Karpas-422 (cell line): ENCODE measurements around the gene MUC6. TPM values are rescaled to one million over a fixed set of nuclear protein-coding genes. Genes with fewer than 3 reads are reported as not detected.

ENCODE experiments used
- DNase-seq: peaks from one replicate; pipeline ENCODE4 v3.0.0-alpha.2; 2015
- H2AFZ ChIP-seq: fragments of 200-600 bp; sonication (generic); 2 replicates; pipeline ENCODE4 v1.6.1; 2014; ENCODE audit warnings: antibody characterized with exemption, low read length, mixed read lengths
- H3K27ac ChIP-seq: fragments of 200-600 bp; sonication (generic); 2 replicates; pipeline ENCODE4 v1.5.1; 2014; ENCODE audit warnings: mild to moderate bottlenecking, low read length, moderate library complexity
- H3K27me3 ChIP-seq: fragments of 200-600 bp; sonication (generic); 2 replicates; pipeline ENCODE4 v1.6.1; 2014; ENCODE audit warnings: low read length, mixed read lengths
- H3K36me3 ChIP-seq: fragments of 200-600 bp; sonication (generic); 2 replicates; pipeline ENCODE4 v1.6.1; 2014; ENCODE audit warnings: low read length, mixed read lengths; ENCODE audit not compliant: insufficient read depth
- H3K4me1 ChIP-seq: fragments of 200-600 bp; sonication (generic); 2 replicates; pipeline ENCODE4 v1.6.1; 2014; ENCODE audit warnings: mild to moderate bottlenecking, low read length, mixed read lengths
- H3K4me2 ChIP-seq: fragments of 200-600 bp; sonication (generic); 2 replicates; pipeline ENCODE4 v1.6.1; 2014; ENCODE audit warnings: low read length, low read depth, mild to moderate bottlenecking; ENCODE audit not compliant: poor library complexity, severe bottlenecking
- H3K4me3 ChIP-seq: fragments of 200-600 bp; sonication (generic); 2 replicates; pipeline ENCODE4 v1.5.1; 2014; ENCODE audit warnings: mild to moderate bottlenecking, antibody characterized with exemption, low read length, mixed read lengths
- H3K79me2 ChIP-seq: fragments of 200-600 bp; sonication (generic); 2 replicates; pipeline ENCODE4 v1.6.1; 2014; ENCODE audit warnings: mild to moderate bottlenecking, low read length, mixed read lengths
- H3K9ac ChIP-seq: fragments of 200-600 bp; sonication (generic); 2 replicates; pipeline ENCODE4 v1.6.0; 2014; ENCODE audit warnings: low read length
- H3K9me2 ChIP-seq: fragments of 200-600 bp; sonication (generic), shearing (Covaris generic); replicated peaks from 2 replicates; pipeline ENCODE4 v1.6.0; 2014; ENCODE audit warnings: mild to moderate bottlenecking, low read length, moderate library complexity; ENCODE audit not compliant: insufficient read depth
- H3K9me3 ChIP-seq: fragments of 300-700, 200-600 bp; sonication (generic); 2 replicates; pipeline ENCODE4 v1.6.1; 2014; ENCODE audit warnings: low read length, mixed read lengths
- H4K20me1 ChIP-seq: fragments of 200-600 bp; sonication (generic); 2 replicates; pipeline ENCODE4 v1.6.1; 2014; ENCODE audit warnings: mild to moderate bottlenecking, antibody characterized with exemption, low read length, low read depth; ENCODE audit not compliant: insufficient read depth
- total RNA-seq: library from RNA; depleted of rRNA; stranded (reverse); fragments of >200 nt; shearing (Covaris generic); gene quantifications from 2 replicates; pipeline ENCODE4 v1.2.3, GENCODE V29; 2014; ENCODE audit warnings: low replicate concordance

MUC6 gene
- total RNA-seq, 1 experiment from 2014 or later: not detected

DNA sequence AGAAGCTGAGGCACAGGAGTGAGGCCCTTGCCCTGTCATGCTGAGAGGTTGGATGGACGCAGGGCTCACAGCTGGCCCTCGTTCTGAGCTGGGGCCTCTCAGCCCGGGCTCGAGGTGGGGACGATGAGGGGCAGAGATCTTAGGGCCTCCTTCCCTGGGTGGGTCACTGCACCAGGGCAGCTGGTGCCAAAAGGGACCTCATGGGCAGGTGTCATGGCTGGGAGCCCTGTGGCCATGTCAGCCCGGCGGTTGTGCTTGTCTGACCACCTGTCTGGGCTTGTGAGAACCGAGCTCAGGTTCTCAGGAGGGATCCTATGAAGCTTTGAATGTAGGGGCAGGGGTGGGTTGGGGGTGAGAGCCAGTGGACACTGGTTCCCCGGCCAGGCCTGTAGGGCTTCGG lies 1.8 kb upstream of the MUC6 start:
- H3K9me3 ChIP-seq: no peaks in the 10 kb centered on the region
- no peaks in the 10 kb centered on the region for H3K79me2 ChIP-seq
- H3K4me2 ChIP-seq: no peak overlapping the region
- H3K9me2 ChIP-seq: no peaks in the 10 kb centered on the region
- no peak for DNase-seq
- H3K27me3 ChIP-seq: no peaks in the 10 kb centered on the region
- no peaks in the 10 kb centered on the region for H3K4me1 ChIP-seq
- no peak overlapping the region for H3K9ac ChIP-seq
- H3K27ac ChIP-seq: no peak overlapping the region
- 0 out of 2 replicates have a peak, but pooled peaks cover 3% of the 10 kb centered on the region for H4K20me1 ChIP-seq
- no peak overlapping the region for H3K4me3 ChIP-seq
- H2AFZ ChIP-seq: no peak overlapping the region
- no peaks in the 10 kb centered on the region for H3K36me3 ChIP-seq

DNA sequence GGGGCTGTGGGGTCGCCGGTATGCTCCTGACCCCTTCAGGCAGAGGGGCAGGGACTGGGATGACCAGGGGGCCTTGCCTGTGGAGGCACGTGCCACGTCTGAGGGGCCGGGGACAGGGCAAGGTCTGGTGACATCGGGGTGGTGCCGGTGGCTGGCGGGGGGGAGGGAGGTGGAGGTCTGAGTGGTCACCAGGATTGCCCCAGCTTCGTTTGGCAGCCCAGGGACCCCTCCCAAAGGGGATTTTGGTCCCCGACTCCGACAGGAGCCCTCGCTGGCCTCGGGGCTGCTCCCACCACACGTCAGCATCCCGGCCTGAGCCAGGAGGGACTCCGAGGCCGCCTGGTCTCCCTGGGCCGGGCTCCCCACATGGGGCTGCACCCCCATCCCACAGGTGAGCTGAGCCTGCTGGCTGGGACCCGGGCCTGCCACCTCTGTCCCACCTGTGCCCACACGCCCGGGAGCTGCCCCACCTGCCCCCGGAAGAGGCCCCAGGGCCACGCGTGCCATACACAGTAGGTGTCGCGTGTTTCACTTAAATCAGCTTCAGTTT lies 1.1 kb upstream of the MUC6 start:
- H3K36me3 ChIP-seq: no peaks in the 10 kb centered on the region
- H3K79me2 ChIP-seq: no peaks in the 10 kb centered on the region
- no peak overlapping the region for H3K9ac ChIP-seq
- H3K27ac ChIP-seq: no peak overlapping the region
- H4K20me1 ChIP-seq: 0 out of 2 replicates have a peak, but pooled peaks cover 3% of the 10 kb centered on the region
- H3K27me3 ChIP-seq: no peaks in the 10 kb centered on the region
- no peak overlapping the region for H2AFZ ChIP-seq
- no peak for DNase-seq
- no peaks in the 10 kb centered on the region for H3K9me2 ChIP-seq
- H3K9me3 ChIP-seq: no peaks in the 10 kb centered on the region
- no peaks in the 10 kb centered on the region for H3K4me1 ChIP-seq
- H3K4me3 ChIP-seq: no peak overlapping the region
- H3K4me2 ChIP-seq: no peak overlapping the region

DNA sequence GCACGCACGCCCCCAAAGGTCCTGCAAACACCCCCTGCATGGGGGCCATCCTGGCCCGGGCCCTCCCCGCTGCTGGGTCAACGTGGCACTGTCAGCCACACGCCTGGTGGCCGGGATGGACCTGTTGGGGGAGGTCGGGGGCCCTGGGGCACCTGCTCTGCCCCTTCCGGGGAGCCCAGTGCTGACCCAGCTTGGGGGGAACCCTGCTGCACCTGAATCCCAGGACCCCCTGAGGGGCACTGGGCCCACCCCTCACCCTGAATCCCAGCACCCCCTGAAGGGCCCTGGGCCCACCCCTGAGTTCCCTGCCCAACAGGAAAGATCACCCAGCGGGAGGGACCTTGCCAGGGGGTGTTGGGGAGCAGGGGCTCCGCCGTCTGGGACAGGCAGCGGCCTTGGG lies 413 bp upstream of the MUC6 start:
- no peak for DNase-seq
- H3K27me3 ChIP-seq: no peaks in the 10 kb centered on the region
- H3K4me3 ChIP-seq: no peak overlapping the region
- H3K36me3 ChIP-seq: no peaks in the 10 kb centered on the region
- no peaks in the 10 kb centered on the region for H3K4me1 ChIP-seq
- no peaks in the 10 kb centered on the region for H3K9me3 ChIP-seq
- no peak overlapping the region for H2AFZ ChIP-seq
- no peaks in the 10 kb centered on the region for H3K79me2 ChIP-seq
- H3K9ac ChIP-seq: no peak overlapping the region
- no peaks in the 10 kb centered on the region for H3K9me2 ChIP-seq
- peaks cover 6% of the 10 kb centered on the region; the same call in 1 of the 2 replicates for H4K20me1 ChIP-seq
- H3K4me2 ChIP-seq: no peak overlapping the region
- H3K27ac ChIP-seq: no peak overlapping the region

DNA sequence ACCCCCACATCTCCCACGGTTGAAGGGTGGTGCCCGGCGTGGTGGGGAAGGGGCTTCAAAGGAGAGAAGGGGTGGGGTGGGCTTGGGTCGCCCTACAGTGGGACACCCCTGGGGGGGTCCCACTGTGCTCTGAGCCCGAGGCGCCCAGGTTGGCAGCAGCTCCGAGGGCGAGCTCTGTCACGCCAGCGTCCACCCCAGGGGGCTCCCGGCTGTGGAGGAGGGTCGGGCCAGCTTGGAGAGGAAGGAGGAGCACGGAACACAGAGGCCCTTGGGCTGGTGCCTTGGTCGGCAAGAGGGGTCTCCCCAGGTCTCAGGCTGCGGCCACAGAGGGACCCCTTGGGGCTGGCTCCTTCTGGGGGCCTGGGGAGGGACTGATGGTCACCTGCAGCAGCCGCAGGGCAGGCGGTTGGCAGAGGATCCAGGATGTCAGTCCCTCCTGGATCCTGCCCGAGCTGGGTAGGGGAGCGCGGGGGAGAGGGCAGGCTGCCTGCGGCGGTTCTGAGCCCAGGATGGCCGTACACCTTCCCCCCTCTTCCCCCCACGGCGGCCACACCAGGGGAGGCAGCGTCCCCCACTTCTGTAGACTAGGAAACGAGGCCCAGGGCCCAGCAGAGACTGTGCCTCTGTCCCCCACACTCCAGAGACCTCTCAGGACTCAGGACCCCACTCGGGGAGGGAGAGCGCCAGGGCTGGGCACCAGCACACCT lies 788 bp downstream of the MUC6 start:
- Histone ChIP-seq H3K36me3 (no peaks in the 10 kb centered on the region), H3K4me1 (no peaks in the 10 kb centered on the region), H3K9ac (no peak overlapping the region), H3K9me3 (no peaks in the 10 kb centered on the region), H3K27ac (no peak overlapping the region), H2AFZ (no peak overlapping the region), H3K4me2 (no peak overlapping the region), H3K27me3 (no peaks in the 10 kb centered on the region), H4K20me1 (peaks cover 6% of the 10 kb centered on the region; the same call in 1 of the 2 replicates), H3K9me2 (no peaks in the 10 kb centered on the region), H3K79me2 (no peaks in the 10 kb centered on the region), H3K4me3 (no peak overlapping the region)
- no peak for DNase-seq

DNA sequence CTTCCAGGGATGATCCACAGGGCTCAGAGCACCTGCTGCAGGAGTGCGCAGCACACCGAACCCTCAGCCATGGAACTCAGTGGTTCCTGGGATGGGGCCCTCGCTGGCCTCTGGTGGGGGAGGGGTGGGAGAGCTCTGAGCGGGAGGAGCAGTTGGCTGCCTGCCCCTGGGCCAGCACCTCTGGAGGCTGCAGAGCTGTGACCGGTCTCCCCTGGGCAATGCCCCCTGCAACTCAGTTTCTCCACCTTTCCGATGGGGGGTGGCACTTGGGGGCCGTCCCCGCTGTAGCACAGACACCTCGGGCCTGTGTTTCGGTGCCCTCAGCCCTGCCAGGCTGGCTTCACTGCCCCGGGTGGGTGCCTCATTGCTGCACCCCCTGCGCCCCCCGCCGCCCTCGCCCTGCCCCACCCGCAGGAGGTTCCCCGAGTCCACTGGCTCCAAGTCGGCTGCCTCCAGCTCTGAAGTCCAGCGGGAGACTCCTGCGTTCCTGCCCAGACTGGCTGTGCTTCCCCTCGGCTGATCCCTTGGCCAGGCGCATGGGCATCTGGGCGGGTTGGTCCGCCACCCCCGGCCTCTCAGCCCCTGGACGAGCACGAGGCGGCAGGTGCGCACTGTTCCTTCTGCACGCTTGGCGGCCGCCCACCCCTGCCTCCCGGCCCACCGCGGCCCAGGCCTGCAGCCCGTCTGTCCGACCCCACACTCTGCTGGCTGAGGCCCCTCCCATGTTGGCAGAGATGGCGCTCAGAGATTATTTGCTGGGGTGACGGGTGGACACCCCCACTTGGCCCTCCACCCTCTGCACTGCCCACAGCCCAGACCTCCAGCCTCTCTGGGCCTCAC lies 1.8 kb downstream of the MUC6 start:
- Histone ChIP-seq H3K27me3 (no peaks in the 10 kb centered on the region), H3K79me2 (no peaks in the 10 kb centered on the region), H4K20me1 (peaks cover 6% of the 10 kb centered on the region; the same call in 1 of the 2 replicates), H3K36me3 (no peaks in the 10 kb centered on the region), H3K9ac (no peak overlapping the region), H3K4me2 (no peak overlapping the region), H2AFZ (no peak overlapping the region), H3K27ac (no peak overlapping the region), H3K4me3 (no peak overlapping the region), H3K9me3 (no peaks in the 10 kb centered on the region), H3K4me1 (no peaks in the 10 kb centered on the region), H3K9me2 (no peaks in the 10 kb centered on the region)
- DNase-seq: no peak

DNA sequence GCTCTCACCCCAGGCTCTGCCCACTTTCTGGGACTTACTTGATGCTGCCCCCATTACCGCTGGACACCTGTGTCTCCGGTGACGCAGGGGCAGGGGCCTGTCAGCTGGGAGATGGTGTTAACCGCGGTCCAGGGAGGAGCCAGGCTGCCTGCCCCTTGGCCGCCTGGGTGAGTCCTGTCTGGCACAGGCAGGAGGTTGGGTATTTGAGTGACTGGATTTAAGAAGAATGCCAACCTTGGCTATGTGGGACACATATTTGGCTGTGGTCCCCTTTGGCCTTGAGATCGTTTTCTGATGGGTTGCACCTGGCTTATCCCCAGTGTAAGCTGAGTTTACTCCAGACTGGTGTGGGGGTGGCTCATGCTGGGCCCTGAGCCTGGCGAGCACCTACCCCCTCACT lies 2.5 kb downstream of the MUC6 start:
- Histone ChIP-seq H3K9me3 (no peaks in the 10 kb centered on the region), H3K36me3 (no peaks in the 10 kb centered on the region), H3K27ac (no peak overlapping the region), H2AFZ (no peak overlapping the region), H3K4me2 (no peak overlapping the region), H3K4me3 (no peak overlapping the region), H3K4me1 (no peaks in the 10 kb centered on the region), H3K9me2 (no peaks in the 10 kb centered on the region), H3K9ac (no peak overlapping the region), H3K27me3 (no peaks in the 10 kb centered on the region), H3K79me2 (no peaks in the 10 kb centered on the region), H4K20me1 (peaks cover 6% of the 10 kb centered on the region; the same call in 1 of the 2 replicates)
- no peak for DNase-seq

DNA sequence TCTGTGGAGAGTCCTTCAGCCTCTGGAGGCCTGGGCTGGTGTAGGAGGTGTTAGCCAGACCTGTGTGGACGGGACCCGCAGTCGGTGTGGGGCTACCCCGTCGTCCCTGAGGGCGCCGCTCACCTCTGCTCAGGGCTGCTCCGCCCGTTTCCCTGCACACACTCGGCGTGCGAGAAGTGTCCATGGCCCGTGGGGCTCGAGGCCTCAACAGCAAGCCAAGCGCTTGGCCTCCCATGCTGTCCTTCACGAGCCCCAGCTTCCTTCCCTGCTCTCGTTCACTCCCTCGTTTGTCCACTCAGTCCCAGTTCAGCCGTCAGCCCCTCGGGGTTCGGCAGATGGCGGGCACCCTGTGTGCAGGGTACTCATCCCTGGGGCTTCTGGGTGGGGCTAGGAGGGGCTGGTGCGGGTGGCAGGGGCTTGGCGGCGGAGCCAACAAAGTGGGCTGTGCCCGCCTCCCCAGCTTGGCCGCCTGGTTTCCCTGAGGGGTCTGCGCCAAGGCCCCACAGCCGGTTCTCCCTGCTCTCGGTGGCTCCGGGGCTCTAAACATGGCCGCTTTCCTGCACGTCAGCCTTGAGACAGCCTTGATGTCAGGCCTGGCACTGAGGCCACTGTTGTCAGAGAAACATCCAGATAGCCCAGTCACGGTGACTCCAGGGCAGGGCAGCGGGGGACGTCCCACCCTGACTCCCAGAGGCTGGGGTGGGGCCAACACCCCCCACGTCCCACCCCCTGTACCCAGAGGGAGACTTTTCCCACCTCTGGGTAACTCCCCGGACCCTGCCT lies 3.3 kb downstream of the MUC6 start:
- Histone ChIP-seq H3K9me3 (no peaks in the 10 kb centered on the region), H3K9me2 (no peaks in the 10 kb centered on the region), H3K4me2 (no peak overlapping the region), H3K27me3 (no peaks in the 10 kb centered on the region), H3K27ac (no peak overlapping the region), H3K4me3 (no peak overlapping the region), H2AFZ (no peak overlapping the region), H3K9ac (no peak overlapping the region), H3K4me1 (no peaks in the 10 kb centered on the region), H4K20me1 (peaks cover 6% of the 10 kb centered on the region; the same call in 1 of the 2 replicates), H3K79me2 (no peaks in the 10 kb centered on the region), H3K36me3 (no peaks in the 10 kb centered on the region)
- no peak for DNase-seq
